ENCODE data around the gene AKR1B1.

DNA sequence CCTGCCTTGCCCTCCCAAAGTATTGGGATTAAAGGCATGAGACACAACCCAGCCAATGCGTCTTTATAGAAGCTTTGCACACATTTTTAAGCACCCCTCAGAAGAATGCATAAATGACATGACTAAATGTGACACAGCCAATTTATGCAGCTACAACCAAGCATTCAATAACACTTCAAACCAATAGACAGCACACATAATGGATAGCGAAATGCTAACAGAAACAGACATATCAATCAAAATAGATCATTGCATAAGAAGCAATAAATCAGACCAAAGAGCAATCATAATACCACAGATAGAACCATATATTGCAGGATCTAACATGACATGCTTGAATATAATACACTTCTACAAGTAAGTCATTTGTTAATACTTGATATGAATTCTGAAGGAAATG is 34.2 kb upstream of the AKR1B1 start:
- TF ChIP-seq MAFK (IDR thresholded peaks at IDR 0.05; ENCODE audit: partially characterized antibody) (no peak), MYC (IDR thresholded peaks at IDR 0.05; ENCODE audit: borderline replicate concordance, low read length) (no peak), SMC3 (IDR thresholded peaks at IDR 0.05) (no peak), KDM5A (IDR thresholded peaks at IDR 0.05) (no peak), CHD2 (IDR thresholded peaks at IDR 0.05; ENCODE audit: low read length, partially characterized antibody) (no peak), TP53 (CRISPR knock-in tag; IDR thresholded peaks at IDR 0.05) (no peak), RFX5 (IDR thresholded peaks at IDR 0.05) (no peak), BHLHE40 (IDR thresholded peaks at IDR 0.05; ENCODE audit: low read depth, low read length) (no peak)
- TF ChIP-seq, protein P1, sequence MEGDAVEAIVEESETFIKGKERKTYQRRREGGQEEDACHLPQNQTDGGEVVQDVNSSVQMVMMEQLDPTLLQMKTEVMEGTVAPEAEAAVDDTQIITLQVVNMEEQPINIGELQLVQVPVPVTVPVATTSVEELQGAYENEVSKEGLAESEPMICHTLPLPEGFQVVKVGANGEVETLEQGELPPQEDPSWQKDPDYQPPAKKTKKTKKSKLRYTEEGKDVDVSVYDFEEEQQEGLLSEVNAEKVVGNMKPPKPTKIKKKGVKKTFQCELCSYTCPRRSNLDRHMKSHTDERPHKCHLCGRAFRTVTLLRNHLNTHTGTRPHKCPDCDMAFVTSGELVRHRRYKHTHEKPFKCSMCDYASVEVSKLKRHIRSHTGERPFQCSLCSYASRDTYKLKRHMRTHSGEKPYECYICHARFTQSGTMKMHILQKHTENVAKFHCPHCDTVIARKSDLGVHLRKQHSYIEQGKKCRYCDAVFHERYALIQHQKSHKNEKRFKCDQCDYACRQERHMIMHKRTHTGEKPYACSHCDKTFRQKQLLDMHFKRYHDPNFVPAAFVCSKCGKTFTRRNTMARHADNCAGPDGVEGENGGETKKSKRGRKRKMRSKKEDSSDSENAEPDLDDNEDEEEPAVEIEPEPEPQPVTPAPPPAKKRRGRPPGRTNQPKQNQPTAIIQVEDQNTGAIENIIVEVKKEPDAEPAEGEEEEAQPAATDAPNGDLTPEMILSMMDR (IDR thresholded peaks at IDR 0.05) = no peak
- TF ChIP-seq, protein P2, sequence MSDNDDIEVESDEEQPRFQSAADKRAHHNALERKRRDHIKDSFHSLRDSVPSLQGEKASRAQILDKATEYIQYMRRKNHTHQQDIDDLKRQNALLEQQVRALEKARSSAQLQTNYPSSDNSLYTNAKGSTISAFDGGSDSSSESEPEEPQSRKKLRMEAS (IDR thresholded peaks at IDR 0.05) = no peak

All from A549 (cell line).